Heart left ventricle (tissue), 13 donors: ENCODE results near the gene SLIT3.

Experiments used
- POLR2A ChIP-seq, 2 donors: fragments of 450-650 bp; IDR thresholded peaks; one replicate each; pipeline ENCODE4 v1.6.1; 2017; ENCODE audit warnings: antibody characterized with exemption in 2 of 2, mild to moderate bottlenecking in 2 of 2, moderate library complexity in 2 of 2
- TF ChIP-seq, protein P1 (sequence below), 12 donors: fragments of 200-600 bp; sonication (generic) in 4 of 12; IDR thresholded peaks; one replicate each; pipeline versions ENCODE4 v1.5.0 to v1.8.0; 2018 to 2022; ENCODE audit warnings: antibody characterized with exemption in 12 of 12, mild to moderate bottlenecking in 5 of 12
- donor health status: ischemic (EF 13 %, LVEDD 7.1; RV severe dilation, severe dysfunction).
- donor health status: DM: no; HTN: yes; CAD: no.
- donor health status: DM: no; HTN: no; CAD: no.
- donor health status: ischemic (EF 25% LVEDD 6.9; RV normal size, moderate dysfunction).
- donor health status: ischemic (EF 25% LVEDD 5.7; RV mildly dilated, moderate dysfunction).
- donor health status: ischemic (EF 35%, LVEDD 5.7; RV mildly dilated, moderate dysfunction).
- donor health status: nonischemic (EF 11% LVEDD 7.7; RV severe dilation, severe dysfunction).
- donor health status: DM: yes; HTN: yes; CAD: no.
- donor health status: PGD.
- donor health status: ischemic (EF 29% LVEDD 5.4; RV normal size, mild dysfunction).
- donor health status: nonischemic (EF 23%, LVEDD 6.1; RV moderate dilation, normal function).

DNA sequence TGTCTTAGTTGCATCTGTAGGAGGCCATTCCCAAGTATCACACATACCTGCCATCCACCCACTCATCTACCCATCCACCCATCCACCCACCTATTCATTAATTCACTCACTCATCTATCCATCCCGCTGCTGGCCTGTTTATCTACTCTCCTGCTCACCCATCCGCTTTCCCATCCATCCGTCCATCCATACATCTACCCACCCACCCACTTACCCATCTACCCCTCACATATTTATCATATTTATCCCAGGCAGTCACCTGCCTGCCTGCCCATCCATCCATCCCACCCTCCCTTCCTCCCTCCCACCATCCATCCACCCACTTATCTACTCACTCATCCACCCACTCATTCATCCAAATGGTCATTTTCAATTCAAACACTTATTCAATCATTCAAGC, 577.9 kb downstream of the SLIT3 start:
- TF ChIP-seq, protein P1, sequence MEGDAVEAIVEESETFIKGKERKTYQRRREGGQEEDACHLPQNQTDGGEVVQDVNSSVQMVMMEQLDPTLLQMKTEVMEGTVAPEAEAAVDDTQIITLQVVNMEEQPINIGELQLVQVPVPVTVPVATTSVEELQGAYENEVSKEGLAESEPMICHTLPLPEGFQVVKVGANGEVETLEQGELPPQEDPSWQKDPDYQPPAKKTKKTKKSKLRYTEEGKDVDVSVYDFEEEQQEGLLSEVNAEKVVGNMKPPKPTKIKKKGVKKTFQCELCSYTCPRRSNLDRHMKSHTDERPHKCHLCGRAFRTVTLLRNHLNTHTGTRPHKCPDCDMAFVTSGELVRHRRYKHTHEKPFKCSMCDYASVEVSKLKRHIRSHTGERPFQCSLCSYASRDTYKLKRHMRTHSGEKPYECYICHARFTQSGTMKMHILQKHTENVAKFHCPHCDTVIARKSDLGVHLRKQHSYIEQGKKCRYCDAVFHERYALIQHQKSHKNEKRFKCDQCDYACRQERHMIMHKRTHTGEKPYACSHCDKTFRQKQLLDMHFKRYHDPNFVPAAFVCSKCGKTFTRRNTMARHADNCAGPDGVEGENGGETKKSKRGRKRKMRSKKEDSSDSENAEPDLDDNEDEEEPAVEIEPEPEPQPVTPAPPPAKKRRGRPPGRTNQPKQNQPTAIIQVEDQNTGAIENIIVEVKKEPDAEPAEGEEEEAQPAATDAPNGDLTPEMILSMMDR (IDR thresholded peaks at IDR 0.05), result no peak
- TF ChIP-seq POLR2A (IDR thresholded peaks at IDR 0.05), result no peak
